ENCODE data around the gene CCDC28B.
A peak's percentile ranks its signal among the peaks of the same experiment; 100 is the strongest.
"Not testable (repeated sequence)": the region's sequence is repeated elsewhere in the genome, so short reads cannot be mapped to it uniquely, and the experiment has no call there.

The CCDC28B gene

DNA sequence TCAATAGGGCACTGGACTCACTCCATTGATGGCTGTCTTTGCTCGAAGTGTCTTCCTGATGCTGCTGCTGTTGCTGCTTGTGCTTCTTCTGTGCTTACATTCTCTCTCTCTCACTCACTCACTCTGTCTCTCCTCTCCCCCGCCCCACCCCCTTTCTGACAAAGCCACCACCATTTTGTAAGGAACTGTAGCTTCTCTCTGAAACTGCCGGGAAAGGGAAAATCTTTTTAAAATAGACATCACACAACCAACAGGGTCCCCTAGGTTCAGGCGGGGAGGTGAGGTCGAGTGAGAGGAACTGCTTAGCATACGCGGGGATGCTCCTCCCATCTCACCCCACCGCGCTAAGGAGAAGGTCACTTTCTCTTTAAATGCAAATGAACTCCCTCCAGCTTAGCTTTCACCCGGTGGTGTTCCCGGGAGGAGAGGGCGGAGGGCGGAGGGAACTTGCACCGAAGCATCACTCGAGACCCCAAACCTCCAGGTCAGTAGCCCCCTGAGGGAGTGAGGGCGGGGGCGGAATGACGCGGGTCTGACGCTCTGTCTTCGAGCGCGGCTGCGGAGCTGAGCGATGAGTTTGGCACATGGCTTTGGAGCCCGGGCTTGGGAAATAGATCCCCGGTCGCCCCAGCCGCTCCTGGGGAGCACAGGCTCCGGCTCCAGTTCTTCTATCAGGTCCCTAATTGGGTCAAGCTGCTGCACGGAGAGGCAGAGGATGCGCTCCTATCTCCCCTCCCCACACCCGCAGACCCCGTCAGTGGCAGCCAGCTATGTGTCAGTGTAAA lies at the start of gene CCDC28B:
TSS of gene CCDC28B (plus strand) at position 370 of the 785 bp plus-strand sequence. CDS start 1,341 bp downstream, outside the sequence.
- DNase-seq = peak; percentile 67

DNA sequence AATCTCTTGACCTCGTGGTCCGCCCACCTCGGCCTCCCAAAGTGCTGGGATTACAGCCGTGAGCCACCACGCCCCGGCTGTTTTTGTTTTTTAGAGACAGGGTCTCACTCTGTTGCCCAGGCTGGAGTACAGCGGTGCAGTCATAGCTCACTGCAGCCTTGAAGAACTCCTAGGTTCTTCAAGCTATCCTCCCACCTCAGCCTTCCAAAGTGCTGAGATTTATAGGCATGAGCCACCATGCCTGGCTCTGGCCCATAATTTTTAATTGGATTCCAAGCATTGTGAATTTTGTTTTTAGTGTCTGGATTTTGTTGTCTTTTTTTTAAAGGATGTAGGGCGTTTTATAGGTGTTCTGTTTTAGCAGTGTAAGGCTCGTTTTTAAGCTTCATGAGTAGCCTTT lies 49.5 kb upstream of the CCDC28B start:
- no peak for DNase-seq

DNA sequence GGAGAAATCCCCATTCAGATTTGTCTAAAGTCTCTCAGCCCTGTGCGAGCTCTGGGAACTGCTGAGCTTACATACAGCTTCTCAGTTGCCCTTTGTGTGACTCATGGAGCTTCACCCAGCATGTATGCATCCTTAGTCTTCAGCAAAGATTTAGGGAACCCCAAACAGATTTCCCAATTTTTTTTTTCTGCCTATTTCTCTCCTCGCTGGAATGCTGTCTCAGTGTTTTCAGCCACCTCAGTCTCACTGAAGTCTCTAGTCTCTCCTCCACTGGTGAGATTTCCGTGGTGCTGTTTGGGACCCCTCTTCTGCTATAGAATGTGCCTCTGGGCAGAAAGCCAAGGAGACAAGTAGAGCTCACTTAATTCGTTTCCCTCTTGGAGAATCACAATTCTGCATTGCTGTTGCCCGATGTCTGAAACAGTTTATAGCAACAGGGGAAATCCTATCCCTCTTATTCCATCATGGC lies 49.0 kb upstream of the CCDC28B start:
- DNase-seq = no peak

DNA sequence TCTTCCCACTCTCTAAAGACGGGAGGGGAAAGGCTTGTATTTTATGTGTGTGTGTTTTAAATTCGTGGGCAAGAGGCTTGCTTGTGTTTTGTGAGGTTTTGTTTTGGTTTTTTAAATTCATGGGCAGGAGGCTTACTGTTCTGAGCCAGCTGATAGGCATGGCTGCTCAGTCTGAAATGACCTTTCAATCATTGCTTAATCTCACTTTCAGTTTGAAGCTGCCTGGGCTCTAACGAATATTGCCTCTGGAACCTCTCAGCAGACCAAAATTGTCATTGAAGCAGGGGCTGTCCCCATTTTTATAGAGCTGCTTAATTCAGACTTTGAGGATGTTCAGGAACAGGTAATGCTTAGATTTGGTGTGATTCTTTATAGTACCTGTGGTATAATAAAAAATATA lies 41.2 kb upstream of the CCDC28B start:
- no peak for DNase-seq

DNA sequence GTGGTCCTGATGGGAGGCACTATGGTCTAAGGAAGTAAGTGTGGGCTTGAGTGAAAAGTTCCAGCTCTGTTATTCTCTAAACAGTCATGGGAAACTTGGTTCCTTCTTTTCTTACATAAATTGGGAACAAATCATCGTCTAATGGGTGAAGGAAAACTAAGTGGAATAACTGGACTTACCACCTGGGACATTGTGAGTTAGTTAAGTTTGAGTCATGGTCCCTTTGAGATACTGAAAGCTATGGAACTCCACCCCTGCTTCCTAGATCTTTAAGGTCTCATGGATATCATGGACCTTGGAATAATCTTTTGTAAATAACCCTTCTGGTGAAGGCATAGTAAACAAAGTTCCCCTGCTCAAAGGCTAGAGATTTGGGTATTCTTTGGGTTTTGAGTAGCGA lies 37.0 kb upstream of the CCDC28B start:
- no peak for DNase-seq

DNA sequence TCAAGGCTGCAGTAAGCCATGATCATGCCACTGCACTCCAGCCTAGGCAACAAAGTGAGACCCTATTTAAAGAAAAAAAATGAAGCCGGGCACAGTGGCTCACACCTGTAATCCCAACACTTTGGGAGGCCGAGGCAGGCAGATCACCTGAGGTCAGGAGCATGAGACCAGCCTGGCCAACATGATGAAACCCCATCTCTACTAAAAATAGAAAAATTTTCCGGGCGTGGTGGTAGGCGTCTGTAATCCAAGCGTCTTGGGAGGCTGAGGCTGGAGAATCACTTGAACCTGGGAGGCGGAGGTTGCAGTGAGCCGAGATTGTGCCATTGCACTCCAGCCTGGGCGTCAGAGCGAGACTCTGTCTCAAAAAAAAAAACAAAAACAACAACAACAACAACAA lies 34.8 kb upstream of the CCDC28B start:
- DNase-seq = not testable (repeated sequence)

DNA sequence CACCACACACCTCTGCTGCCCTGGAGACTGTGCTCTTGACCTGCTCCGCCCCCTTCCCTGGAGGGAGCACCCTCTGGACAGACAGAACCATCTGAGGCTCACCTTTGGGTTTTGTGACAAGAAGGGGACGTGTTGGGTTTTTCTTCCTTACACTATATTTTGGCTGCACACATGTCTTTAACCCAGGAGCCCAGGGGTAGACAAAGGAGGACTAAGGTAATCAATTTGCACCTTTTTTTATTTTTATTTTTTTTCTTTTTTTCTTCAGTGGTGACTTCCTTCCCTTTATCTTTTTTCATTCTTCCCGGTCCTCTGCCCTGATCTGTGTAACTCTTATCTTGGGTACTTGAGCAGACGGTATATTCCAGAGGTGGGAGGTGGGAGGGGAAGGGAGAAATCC lies 29.4 kb upstream of the CCDC28B start:
- no peak for DNase-seq

DNA sequence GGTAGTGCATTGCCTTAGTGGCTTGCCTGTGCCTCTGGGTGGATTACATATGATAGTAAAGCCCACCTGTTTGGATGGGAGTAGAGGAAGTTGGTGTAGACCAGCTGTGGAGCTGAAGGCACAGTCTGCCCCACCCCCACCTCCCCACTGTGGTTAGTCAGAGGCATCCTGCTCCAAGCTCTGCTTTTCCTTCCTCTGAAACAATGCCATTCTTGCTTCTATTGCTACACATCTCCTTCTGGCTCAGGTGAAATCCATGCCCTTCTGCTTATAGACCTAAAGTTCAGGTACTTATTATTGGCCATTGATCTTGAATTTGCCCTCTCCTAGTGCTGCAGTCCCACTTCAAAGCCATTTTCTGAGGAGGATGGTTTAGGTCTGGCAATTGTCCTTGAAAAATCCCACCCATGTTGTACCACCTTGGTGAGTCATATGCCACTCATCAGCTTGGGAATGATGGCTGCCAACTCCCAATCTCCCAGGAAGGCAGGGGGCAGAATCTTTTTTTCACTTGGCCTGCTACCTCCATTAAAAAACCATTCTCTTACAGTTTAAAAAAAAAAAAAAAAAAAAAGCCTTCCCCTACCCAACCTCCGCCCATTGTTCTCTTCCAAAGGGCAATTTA lies 27.7 kb upstream of the CCDC28B start:
- DNase-seq = no peak

DNA sequence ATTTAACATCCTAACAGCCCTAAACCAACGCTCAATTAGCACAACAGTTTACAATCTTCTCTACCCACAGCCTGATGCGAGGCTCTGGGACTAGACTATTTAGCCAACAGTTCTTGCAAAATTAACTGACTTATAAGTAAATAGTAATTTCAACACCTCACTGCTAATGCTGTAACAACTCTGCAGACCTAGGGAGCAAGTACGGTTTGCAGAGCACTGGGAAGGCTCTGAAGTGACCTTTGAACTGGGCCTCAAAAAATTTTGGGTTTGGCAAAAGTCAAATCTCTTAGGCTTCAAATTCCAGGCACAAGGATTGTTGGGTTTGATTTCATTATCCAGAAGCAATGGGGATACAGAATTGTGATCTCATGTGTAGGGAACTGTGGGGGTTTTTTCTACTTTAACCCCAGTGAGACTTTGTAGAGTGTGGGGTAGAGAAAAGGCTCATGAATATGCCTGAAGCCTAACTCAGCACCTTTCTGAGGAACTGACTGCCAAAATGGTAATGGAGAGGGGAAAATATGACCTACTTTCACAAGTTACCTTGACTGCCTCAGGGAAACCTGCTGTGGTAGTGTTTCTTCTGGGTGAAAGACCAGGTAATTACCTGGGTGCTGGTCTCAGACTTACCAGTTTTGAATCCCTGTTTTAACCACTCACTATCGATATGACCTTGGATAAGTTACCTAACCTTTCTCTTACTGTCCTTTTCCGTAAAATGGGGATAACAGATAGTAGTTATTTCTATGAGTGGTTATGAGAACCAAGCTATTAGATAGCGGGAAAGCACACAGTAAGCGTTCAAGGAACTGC lies 21.8 kb upstream of the CCDC28B start:
- DNase-seq = peak; percentile 50

DNA sequence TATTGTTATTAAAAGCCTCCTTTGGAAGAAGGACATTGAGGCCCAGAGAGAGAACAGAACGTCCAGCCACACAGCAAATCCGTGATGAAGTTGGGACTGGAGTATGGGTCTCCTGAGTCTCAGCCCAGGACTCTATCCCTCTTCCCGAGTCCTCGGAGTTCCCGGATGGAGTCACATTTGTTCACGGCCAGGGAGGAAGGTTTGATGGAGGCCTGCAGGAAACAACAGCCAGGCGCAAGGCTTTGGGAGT lies 21.3 kb upstream of the CCDC28B start:
- DNase-seq = no peak

DNA sequence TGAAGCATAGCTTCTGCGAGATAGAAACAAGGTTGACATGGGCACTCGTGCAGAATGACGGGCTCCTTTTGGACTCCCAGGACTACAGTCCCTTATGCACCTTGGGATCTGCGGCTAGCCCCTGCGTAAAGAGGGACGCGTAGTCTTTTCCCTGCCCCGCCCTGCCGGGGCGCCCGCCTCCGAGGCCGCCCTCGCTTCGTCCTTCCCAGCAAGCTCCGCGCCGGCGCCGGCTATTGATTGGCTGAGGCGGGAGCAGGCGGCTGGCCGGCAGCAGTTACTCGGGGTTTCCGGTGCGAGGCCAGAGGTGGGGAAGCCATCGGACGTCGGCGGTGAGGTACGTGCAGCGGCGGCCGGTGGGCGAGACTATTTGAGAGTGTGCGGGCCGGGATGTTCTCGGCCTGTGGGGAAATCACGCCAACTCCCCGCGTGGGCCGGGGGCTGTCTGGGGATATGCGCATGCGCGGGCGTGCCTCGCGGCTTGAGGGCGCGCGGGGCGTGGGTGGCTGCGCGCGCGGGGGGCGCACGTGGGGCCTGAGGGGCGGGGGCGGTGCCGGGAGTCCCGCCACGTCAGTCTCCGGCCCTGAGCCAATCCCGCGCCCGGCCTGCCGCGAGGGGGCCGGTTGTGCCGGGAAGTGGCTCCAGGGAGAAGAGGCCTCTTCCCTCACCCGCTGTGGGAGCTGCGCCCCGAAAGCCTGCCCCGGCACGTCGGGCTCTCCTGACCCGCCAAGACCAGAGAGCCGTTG lies 20.8 kb upstream of the CCDC28B start, which contains the start of gene TXLNA:
TSS of gene TXLNA (plus strand) at position 233 of the 743 bp plus-strand sequence. CDS start 671 bp downstream, outside the sequence.
- DNase-seq = peak; percentile 95

DNA sequence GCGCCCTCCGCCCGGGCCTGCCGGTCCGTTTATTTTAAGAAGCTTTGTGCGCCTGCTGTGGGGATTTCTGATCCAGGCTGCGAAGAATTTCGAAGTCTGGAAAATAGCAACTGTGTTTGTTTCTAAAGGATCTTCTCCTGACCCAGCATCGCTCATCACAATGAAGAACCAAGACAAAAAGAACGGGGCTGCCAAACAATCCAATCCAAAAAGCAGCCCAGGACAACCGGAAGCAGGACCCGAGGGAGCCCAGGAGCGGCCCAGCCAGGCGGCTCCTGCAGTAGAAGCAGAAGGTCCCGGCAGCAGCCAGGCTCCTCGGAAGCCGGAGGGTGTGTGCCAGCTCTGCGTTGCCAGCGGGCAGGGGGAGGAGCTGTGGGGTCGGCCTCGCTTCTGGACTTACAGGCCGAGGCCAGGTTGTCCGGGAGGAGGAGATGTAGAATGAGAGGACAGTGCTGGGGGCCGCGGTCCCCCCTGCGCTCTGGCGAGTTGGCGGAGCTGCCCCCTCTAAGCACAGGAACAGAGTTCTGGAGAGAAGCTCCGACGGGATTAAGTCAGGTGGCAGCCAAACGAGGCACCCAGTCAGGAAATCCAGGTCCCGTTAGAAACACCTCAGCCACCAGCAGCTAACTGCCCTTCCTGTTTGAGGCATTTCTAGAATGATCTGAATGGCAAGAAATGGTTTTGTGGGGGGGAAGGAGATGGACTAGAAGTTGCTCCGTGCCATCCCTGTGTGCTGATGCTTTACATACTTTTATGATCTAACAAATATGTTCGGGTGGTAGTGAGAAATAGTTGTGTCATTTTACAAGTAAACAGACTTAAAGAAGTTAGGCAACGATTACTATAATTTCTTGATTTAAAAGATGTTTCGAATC lies 20.0 kb upstream of the CCDC28B start:
- DNase-seq = peak; percentile 65

DNA sequence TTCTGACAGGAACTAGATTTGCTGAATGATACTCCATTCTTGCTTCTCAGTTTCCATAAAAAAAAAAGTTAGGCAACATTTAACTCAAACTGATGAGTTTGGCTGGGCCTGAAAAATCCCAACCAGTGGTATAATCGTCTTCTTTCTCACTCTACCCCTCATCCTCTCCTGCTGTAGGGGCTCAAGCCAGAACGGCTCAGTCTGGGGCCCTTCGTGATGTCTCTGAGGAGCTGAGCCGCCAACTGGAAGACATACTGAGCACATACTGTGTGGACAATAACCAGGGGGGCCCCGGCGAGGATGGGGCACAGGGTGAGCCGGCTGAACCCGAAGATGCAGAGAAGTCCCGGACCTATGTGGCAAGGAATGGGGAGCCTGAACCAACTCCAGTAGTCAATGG lies 19.3 kb upstream of the CCDC28B start:
- DNase-seq = no peak

DNA sequence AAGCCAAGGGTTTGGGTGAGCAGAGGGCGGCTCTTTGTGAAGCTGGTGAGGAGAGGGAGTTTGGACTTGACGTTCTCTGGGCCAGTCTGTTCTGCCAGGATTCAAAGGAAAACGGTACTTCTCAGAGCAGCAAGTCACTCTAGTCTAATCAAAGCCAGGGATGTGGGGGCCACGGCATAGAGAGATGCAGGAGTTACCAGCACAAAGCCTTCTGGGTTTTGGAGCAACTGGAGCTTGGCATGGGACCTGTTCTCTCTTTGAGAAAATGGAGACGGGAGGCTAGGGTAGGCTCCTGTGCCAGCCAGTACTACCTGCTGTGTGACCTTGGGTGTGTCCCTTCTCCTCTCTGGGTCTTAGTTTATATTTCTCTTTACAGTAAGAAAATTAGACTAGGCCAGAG lies 18.8 kb upstream of the CCDC28B start:
- DNase-seq = no peak

DNA sequence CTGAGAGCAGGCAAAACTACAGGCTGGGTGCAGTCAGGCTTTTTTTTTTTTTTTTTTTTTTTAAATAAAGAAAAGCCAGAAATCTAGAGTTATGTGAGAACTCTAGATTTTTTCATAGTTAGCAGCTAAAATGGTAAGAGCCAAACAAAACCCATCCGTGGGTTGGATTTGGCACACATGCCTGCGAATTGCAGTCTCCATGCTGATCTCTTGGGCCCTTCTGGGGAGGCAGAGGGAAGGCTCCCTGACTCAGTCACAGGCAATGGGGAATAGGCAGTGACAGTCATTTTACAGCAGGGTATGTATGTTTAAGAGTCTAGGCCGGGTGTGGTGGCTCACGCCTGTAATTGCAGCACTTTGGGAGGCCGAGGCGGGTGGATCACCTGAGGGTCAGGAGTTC lies 18.3 kb upstream of the CCDC28B start:
- no peak for DNase-seq

DNA sequence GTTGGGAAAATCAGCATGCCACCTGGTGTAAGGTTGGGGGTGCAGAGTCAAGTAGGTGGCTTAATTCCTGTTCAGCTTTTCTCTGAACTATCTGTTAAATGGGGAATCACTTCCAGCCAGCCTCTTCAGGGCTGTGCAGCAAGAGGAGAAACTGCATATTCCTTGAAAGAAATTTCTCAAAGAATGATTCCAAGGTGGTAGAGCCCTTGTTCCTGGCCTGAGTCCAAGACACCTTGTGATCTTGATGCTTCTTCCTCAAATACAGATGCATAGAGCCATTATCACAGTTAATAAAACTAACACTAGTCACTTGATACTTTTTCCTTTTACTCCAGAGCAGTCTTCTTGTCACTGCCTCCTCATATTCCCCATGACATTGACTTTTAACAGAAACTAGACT lies 15.7 kb upstream of the CCDC28B start:
- DNase-seq = peak; percentile 38

DNA sequence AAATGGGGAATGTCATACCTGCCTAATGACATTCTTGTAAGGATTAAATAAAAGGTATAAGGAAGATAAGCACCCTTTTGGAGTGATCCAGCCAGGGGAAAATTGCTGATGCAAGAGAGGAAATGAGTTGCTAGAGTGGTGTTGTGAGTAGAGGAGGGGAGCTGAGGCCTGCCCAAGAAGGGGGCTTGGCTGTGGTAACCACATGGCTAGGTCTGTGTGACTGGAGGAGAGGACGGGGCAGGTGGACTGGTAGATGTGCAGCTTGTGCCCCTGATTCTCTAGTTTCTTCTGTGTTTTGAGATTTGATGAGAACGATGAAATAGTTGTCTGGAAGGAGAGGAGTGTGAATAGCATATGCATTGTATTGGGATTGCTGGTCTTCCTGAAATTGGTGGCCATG lies 14.3 kb upstream of the CCDC28B start:
- no peak for DNase-seq

DNA sequence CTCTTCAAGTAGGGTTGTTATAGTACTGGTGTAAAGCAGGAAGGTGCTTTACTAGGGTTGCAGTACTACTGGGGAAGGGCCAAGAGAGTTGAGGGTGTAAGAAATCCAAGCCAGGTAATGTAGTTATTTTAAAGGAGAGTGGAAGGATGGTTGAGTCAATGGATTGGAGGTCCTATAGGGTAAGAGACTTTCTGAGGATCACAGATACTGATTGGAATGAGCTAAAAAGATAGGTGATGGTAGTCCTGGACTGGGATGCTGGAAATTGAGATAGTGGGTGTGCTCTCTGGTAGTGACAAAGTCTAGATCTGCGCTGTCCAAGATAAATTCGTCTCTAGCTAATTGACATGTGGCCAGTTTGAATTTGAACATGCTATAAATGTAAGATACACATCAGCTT lies 13.9 kb upstream of the CCDC28B start:
- DNase-seq = no peak

DNA sequence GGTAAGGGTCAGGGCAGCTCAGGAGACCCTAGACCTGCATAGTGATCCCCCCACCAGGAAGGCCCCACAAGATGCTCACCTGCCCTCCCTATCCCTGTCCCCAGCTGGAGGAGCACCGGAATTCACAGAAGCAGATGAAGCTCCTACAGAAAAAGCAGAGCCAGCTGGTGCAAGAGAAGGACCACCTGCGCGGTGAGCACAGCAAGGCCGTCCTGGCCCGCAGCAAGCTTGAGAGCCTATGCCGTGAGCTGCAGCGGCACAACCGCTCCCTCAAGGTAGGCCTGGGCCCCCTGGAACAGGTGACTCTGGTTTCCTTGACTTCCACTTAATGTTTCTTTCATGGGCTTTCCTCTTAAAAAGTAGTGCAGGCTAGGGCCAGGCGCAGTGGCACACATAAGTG lies 12.5 kb upstream of the CCDC28B start:
- no peak for DNase-seq

DNA sequence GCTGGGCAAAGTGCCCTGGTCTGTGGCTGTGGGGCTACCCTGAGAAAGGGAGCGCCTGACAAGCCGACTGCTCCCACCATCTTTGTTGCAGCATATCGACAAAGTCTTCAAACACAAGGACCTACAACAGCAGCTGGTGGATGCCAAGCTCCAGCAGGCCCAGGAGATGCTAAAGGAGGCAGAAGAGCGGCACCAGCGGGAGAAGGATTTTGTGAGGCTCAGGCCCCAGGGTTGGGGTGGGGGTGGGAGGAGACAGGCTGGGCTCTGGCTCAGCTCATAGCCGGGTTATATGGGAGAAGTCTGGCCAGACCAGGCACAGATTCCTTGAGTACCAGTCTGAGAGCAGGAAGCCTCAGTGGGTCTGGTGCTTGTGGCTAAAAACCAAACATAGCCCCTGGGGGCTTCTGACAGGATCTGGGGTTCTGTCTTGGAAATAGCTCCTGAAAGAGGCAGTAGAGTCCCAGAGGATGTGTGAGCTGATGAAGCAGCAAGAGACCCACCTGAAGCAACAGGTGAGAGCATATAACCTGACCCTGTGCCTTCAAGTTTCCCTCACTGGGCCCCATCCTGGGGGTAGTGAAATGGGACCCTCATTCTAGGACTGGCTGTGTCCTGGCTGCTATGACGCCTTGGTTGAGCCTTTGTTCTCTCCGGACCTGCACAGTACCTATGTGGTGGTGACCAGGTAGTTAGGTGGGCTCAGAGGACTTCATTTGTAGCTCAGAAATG lies 8.0 kb upstream of the CCDC28B start:
- no peak for DNase-seq

DNA sequence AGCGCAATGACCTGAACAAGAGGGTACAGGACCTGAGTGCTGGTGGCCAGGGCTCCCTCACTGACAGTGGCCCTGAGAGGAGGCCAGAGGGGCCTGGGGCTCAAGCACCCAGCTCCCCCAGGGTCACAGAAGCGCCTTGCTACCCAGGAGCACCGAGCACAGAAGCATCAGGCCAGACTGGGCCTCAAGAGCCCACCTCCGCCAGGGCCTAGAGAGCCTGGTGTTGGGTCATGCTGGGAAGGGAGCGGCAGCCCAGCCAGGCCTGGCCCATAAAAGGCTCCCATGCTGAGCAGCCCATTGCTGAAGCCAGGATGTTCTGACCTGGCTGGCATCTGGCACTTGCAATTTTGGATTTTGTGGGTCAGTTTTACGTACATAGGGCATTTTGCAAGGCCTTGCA lies 5.4 kb upstream of the CCDC28B start:
- DNase-seq = no peak

Data from hematopoietic multipotent progenitor cell treated with erythropoietin and hydrocortisone succinate and interleukin-3 and kit ligand, for 6 days (in vitro differentiated cells).